DOHH2 (cell line): ENCODE data around the gene CDK5RAP3.

Source experiments
- H3F3A ChIP-seq: fragments of 200-600 bp; sonication (generic), shearing (Covaris generic); 2 replicates; pipeline ENCODE4 v1.6.0; 2016; ENCODE audit warnings: antibody characterized with exemption, mild to moderate bottlenecking; ENCODE audit not compliant: control insufficient read depth, insufficient read depth
- H3K27ac ChIP-seq: fragments of 200-600 bp; sonication (generic); 2 replicates; pipeline ENCODE4 v1.5.1; 2014; ENCODE audit warnings: low read depth, mild to moderate bottlenecking, low read length, moderate library complexity
- H3K27me3 ChIP-seq: fragments of 200-600 bp; sonication (generic); 2 replicates; pipeline ENCODE4 v1.6.1; 2014; ENCODE audit warnings: mild to moderate bottlenecking, low read length, mixed read lengths; ENCODE audit not compliant: control insufficient read depth
- H3K36me3 ChIP-seq: fragments of 200-600 bp; sonication (generic); 2 replicates; pipeline ENCODE4 v1.6.1; 2014; ENCODE audit warnings: mild to moderate bottlenecking, low read length, moderate library complexity, mixed read lengths; ENCODE audit not compliant: control insufficient read depth
- H3K4me1 ChIP-seq: fragments of 200-600 bp; sonication (generic); 2 replicates; pipeline ENCODE4 v1.6.1; 2014; ENCODE audit warnings: mild to moderate bottlenecking, low read length, mixed read lengths; ENCODE audit not compliant: control insufficient read depth
- H3K4me2 ChIP-seq: fragments of 200-600 bp; sonication (generic); 2 replicates; pipeline ENCODE4 v1.6.0; 2014; ENCODE audit warnings: mild to moderate bottlenecking, low read length, moderate library complexity
- H3K4me3 ChIP-seq: fragments of 200-600 bp; sonication (generic); 2 replicates; pipeline ENCODE4 v1.5.1; 2014; ENCODE audit warnings: mild to moderate bottlenecking, low read length, mixed read lengths
- H3K79me2 ChIP-seq: fragments of 200-600 bp; sonication (generic); 2 replicates; pipeline ENCODE4 v1.6.1; 2014; ENCODE audit warnings: mild to moderate bottlenecking, low read length, mixed read lengths; ENCODE audit not compliant: control insufficient read depth
- H3K9me2 ChIP-seq: fragments of 200-600 bp; sonication (generic); replicated peaks from 2 replicates; pipeline ENCODE4 v1.6.1; 2014; ENCODE audit warnings: mild to moderate bottlenecking, low read length, mixed read lengths; ENCODE audit not compliant: control insufficient read depth
- H3K9me3 ChIP-seq: fragments of 200-600 bp; sonication (generic); 2 replicates; pipeline ENCODE4 v1.6.1; 2014; ENCODE audit warnings: antibody characterized with exemption, low read length, mixed read lengths; ENCODE audit not compliant: control insufficient read depth, insufficient read depth
- H4K20me1 ChIP-seq: fragments of 200-600 bp; sonication (generic); 2 replicates; pipeline ENCODE4 v1.6.0; 2014; ENCODE audit warnings: low read depth, mild to moderate bottlenecking, antibody characterized with exemption, low read length, moderate library complexity; ENCODE audit not compliant: control insufficient read depth, insufficient read depth
- CTCF ChIP-seq: fragments of 200-600 bp; sonication (generic); IDR thresholded peaks from one replicate; pipeline ENCODE4 v1.5.1; 2014; ENCODE audit warnings: antibody characterized with exemption, mild to moderate bottlenecking, low read depth, low read length; ENCODE audit not compliant: poor library complexity, severe bottlenecking
- EZH2phosphoT487 ChIP-seq: fragments of 200-600 bp; sonication (generic); IDR thresholded peaks from 2 replicates; pipeline ENCODE4 v1.6.1; 2017; ENCODE audit warnings: borderline replicate concordance, mild to moderate bottlenecking, antibody characterized with exemption, low read length, moderate library complexity, mixed read lengths

The CDK5RAP3 gene

GRCh38 chr17:47949197-47949759 lies 21.6 kb upstream of the CDK5RAP3 start:
- Histone ChIP-seq H3F3A (no peaks in the 10 kb centered on the region), H3K27ac (no peak overlapping the region), H3K4me3 (peak overlapping the region; percentile 51), H4K20me1 (no peaks in the 10 kb centered on the region), H3K27me3 (no peaks in the 10 kb centered on the region), H3K9me2 (no peaks in the 10 kb centered on the region), H3K4me2 (peak overlapping the region; percentile 71), H3K36me3 (peaks cover 52% of the 10 kb centered on the region), H3K4me1 (peaks cover 31% of the 10 kb centered on the region), H3K79me2 (no peaks in the 10 kb centered on the region), H3K9me3 (no peaks in the 10 kb centered on the region)
- TF ChIP-seq CTCF (peak; percentile 97), EZH2phosphoT487 (no peak)

- H3K27me3 ChIP-seq = no peaks in the 10 kb centered on the region
- no peaks in the 10 kb centered on the region for H3K9me3 ChIP-seq
- peaks cover 25% of the 10 kb centered on the region for H3K4me1 ChIP-seq
- H3K4me2 ChIP-seq = peak overlapping the region; percentile 71; the same call in 1 of the 2 replicates
- H3K36me3 ChIP-seq = peaks cover 45% of the 10 kb centered on the region
- 0 out of 2 replicates have a peak overlapping the region, but pooled peaks have one; percentile 51 for H3K4me3 ChIP-seq
- H4K20me1 ChIP-seq = no peaks in the 10 kb centered on the region
- H3K27ac ChIP-seq = no peak overlapping the region
- no peaks in the 10 kb centered on the region for H3K9me2 ChIP-seq
- TF ChIP-seq CTCF = no peak
- TF ChIP-seq EZH2phosphoT487 = no peak
- H3F3A ChIP-seq = no peaks in the 10 kb centered on the region
- H3K79me2 ChIP-seq = no peaks in the 10 kb centered on the region
Observed at GRCh38 chr17:47949946-47950345, 21.0 kb upstream of the CDK5RAP3 start.

- H3K27ac ChIP-seq = no peak overlapping the region
Observed at GRCh38 chr17:47950448-47950847, 20.5 kb upstream of the CDK5RAP3 start.

More at GRCh38 chr17:47950448-47950847, 20.5 kb upstream of the CDK5RAP3 start:
- Histone ChIP-seq H3K4me2 (no peak overlapping the region), H3K4me3 (no peak overlapping the region), H3K79me2 (no peaks in the 10 kb centered on the region), H3F3A (no peaks in the 10 kb centered on the region), H3K9me3 (no peaks in the 10 kb centered on the region), H3K27me3 (no peaks in the 10 kb centered on the region), H3K36me3 (peaks cover 40% of the 10 kb centered on the region), H4K20me1 (no peaks in the 10 kb centered on the region), H3K4me1 (peaks cover 20% of the 10 kb centered on the region), H3K9me2 (no peaks in the 10 kb centered on the region)
- TF ChIP-seq CTCF (no peak), EZH2phosphoT487 (no peak)
